MM.1S (cell line): ENCODE results near the gene EVX1.

ENCODE experiments used
- CTCF ChIP-seq: fragments of 300-600 bp; sonication (generic); IDR thresholded peaks from 2 replicates; pipeline ENCODE4 v1.5.1; 2016; ENCODE audit warnings: antibody characterized with exemption, low read length, mixed read lengths
- EZH2 ChIP-seq: fragments of 300-600 bp; sonication (generic); optimal IDR thresholded peaks from 2 replicates; pipeline ENCODE3; 2017; ENCODE audit warnings: low read depth, mild to moderate bottlenecking, antibody characterized with exemption, low read length, mixed read lengths
- EZH2phosphoT487 ChIP-seq: fragments of 300-600 bp; sonication (generic); IDR thresholded peaks from 2 replicates; pipeline ENCODE4 v1.6.1; 2018; ENCODE audit warnings: antibody characterized with exemption, low read length

- TF ChIP-seq CTCF (no peak), EZH2 (no peak), EZH2phosphoT487 (no peak)
These were observed 37.0 kb upstream of the EVX1 start for GRCh38 chr7:27205325-27206280.
